CD4-positive, alpha-beta T cell treated with Interferon alpha-2 for 1 hour (primary cell): ENCODE results near the gene MEA1.

Experiments
- DNase-seq, 2 donors: peaks; one replicate each; pipeline ENCODE4 v3.0.0-alpha.2; 2020 to 2022

MEA1 gene

DNA sequence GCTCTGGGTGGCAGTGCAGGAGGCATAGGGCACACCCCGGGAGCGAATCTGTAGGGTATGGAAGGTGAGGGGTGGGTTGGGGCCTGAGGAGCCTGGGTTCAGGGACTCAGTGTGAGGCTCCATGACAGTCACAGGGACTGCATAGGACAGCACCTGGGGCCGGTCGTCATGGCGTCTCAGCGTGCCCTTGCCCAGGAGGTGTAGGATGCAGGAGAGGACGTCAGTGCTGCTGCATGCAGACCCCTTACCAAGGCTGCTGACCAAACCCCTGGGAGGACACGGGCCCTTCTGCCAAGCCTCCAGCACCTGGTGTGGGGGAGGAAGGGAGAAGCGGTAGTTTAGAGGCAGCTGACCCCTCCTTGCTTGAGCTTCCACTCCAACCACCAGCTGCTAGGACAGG, 24.0 kb upstream of the MEA1 start:
- DNase-seq: no peak

DNA sequence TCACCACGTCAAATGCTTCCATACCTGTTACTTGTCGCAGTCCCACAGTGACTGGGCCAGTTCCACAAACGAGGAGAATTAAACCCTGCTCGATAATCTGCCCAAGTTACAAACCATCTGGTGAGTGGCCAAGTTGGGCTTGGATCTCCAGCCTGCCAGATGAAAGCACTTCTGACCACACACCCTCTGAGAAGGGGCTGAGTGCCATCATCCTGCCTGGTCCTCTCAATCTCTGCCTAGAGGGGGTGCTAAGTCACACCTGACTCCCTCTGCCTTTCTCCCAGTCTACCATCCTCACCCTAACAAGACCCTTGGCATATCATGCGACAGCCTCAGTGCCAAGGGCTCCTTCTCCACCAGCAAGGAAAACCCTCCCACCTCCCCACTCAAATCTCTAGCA, 23.5 kb upstream of the MEA1 start:
- DNase-seq: no peak

GRCh38 chr6:43036712-43037111, 23.0 kb upstream of the MEA1 start:
- DNase-seq: no peak

DNA sequence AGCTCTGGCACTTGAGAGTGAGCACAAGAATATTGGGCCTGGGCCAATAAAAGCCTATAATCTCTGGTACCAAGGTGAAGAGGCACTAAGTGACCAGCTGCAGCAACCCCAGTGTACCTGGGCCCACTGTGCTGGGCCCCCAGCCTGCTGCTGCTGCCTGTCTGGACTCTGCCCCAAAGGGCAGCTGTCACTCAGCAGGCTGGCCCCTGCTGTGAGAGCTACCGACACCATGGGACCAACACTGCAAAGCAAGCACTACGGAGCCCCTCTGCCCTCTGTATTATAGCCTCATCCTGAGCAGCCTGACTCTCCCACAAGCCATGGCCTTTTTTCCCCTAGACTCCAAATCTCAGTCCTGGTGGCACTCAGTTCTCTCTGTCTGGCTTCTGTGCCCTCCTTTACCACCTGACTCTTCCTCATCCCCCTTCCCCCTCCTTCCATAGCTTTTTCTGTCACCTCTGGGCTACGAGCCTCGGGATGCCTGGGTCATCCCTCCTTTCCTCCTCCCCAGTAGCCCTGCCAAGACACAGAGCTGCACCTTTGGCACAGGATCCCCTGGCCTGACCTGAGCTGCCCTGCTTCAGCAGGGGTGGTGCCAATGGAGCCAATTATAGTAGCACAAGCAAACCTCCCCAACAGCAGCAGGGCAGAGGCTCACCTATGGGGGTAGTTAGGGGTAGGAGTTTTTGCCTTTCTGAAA, 21.9 kb upstream of the MEA1 start:
- no peak for DNase-seq

DNA sequence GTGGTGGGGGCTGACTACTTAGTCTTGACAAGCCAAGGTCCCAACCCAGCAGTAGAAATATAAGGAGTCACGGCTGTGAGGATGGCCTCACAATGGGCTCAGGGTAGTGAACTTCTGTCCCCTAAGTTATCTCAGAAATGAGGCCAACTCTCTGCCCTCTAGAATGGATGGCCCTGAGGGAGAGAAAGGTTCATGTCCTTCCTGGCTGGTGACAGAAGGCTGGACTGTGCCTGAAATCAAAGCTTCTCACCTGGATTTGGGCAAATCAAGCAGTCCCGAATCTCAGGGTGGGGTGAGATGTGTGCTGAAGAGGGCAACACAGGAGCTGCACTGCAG, 20.4 kb upstream of the MEA1 start:
- DNase-seq: no peak

DNA sequence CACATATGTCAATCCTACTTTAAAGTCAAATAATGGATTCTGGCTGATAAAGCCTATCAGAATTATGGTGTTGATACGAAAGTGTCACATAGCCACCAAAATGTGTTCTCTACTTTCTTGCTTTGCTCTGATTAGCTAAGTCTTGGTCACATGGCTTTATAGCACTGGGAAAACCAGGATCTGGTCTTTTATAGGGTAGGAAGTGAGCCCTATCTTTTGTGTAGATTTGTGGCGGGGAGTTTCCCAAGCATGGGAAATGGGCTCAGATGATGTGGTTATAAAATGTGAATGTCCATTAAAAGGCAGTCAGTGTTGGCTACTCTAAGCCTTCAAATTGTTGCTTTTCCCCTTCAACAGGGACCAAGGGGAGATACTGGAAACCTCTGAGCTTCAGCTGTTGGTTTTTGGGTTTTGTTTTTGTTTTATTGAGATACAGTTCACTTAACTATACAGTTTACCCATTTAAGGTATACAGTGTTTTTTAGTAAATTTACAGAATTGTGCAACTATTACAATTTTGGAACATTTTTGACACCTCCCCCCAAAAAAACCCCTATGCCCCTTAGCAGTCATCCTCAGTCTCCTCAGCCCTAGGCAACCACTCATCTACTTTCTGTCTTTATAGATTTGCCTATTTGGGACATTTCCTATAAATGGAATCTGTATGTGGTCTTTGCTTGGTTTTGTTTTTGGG, 19.9 kb upstream of the MEA1 start:
- no peak for DNase-seq

DNA sequence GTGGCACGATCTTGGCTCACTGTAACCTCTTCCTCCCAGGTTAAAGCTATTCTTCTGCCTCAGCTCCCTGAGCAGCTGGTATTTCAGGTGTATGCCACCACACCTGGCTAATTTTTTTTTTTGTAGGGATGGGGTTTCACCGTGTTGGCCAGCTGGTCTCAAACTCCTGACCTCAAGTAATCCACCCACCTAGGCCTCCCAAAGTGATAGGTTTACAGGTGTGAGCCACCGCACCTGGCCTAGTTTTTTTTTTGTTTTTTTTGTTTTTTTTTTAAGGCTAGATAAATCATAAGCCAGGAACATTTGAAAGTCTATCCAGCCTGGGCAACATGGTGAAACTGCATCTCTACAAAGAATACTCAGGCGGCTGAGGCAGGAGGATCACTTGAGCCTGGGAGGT, 18.6 kb upstream of the MEA1 start:
- no peak for DNase-seq

DNA sequence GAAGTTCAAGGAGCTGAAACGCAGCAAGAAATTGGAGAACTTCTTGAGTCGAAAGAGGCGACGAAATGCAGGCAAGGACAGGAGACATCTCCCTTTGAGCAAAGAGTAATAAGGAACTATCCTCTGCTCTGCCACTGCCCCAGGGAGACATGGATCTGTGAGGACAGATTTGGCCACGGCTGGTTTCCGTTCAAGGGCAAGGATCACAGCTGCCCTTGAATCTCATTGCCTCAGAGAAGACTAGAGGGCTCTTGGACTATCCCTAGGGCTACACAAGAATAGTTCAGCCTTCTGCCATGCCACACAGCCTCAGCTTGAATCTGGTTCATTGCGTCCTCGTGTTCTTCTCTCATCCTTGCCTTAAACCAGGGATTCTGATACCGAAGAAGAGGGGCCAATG, 15.4 kb upstream of the MEA1 start:
- DNase-seq: no peak

DNA sequence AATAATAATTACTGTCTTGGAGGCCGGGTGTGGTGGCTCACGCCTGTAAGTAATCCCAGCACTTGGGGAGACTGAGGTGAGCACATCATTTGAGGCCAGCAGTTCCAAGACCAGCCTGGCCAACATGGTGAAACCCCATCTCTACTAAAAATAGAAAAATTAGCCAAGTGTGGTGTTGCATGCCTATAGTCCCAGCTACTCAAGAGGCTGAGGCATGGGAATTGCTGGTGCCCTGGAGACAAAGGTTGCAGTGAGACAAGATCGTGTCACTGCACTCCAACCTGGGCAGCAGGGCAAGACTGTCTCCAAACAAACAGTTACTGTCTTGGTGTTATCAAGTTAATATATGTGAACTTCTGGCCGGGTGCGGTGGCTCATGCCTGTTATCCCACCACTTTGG, 12.6 kb upstream of the MEA1 start:
- no peak for DNase-seq

DNA sequence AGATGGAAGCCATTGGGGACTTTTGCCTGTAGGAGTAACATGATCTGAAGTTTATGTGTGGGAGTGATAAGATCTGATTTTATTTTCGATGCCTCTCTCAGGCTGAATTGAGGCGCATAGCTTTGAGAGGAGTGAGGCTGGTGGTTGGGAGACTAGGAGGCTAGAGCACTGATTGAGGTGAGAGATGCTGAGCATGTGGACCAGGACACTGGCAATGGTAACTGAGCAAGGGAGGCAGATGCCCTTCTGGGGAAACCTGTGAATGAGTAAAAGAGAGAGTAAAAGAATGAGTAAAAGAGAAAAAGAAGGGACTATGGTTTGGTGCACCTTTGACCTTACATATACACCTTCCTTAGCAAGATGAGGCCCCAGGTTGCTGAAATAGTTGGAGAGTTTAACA, 10.7 kb upstream of the MEA1 start:
- DNase-seq: no peak

GRCh38 chr6:43021270-43022047, 7.7 kb upstream of the MEA1 start, which contains the start of gene RRP36:
Gene RRP36 (plus strand): TSS chr6:43021623. CDS start chr6:43021655, 32 bp downstream.
- DNase-seq: peak; percentile 43 to 70

- DNase-seq: no peak
These were observed 7.1 kb upstream of the MEA1 start for GRCh38 chr6:43020847-43021246.

GRCh38 chr6:43020052-43020705, 6.4 kb upstream of the MEA1 start:
- no peak for DNase-seq

DNA sequence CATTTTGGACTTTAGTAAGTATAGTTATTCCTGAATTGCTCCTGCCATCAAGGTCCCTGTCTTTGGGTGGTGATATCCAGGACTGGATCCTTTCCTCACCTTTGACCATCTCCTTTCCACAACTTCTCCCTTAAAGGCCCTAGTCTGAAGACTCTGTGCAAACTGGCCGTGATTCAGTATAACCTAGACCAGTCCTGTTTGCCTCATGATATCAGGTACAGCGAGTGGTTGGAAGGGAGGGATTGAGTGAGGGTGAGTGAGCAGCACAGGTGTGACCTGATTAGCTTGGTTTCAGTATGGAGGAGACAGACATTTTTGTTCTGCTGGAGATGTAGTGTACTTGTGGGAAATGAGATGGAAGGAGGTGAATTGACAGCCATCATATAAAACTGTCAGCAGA, 5.4 kb upstream of the MEA1 start:
- no peak for DNase-seq

DNA sequence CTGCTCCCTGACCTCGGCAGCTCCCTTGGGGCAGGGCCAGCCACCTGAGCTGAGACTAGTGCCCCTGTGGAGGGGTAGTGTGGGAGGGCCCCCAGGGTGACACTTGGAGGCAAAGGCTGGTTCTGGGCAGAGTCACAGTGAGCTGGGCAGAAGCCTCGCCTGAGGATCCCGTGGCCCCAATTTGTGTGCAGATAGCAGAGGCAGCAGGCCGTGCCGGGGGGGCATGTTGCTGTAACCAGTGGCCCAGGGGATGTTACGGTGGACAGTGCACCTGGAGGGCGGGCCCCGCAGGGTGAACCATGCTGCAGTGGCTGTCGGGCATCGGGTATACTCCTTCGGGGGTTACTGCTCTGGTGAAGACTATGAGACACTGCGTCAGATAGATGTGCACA, 3.2 kb upstream of the MEA1 start:
- DNase-seq: no peak

GRCh38 chr6:43016176-43016942, 2.6 kb upstream of the MEA1 start:
- DNase-seq: no peak

GRCh38 chr6:43014434-43014909, 726 bp upstream of the MEA1 start:
- DNase-seq: no peak

GRCh38 chr6:43013097-43013842, 476 bp downstream of the MEA1 start:
- DNase-seq: no peak

- DNase-seq: no peak
These were observed 1.4 kb downstream of the MEA1 start for GRCh38 chr6:43012364-43012763.

DNA sequence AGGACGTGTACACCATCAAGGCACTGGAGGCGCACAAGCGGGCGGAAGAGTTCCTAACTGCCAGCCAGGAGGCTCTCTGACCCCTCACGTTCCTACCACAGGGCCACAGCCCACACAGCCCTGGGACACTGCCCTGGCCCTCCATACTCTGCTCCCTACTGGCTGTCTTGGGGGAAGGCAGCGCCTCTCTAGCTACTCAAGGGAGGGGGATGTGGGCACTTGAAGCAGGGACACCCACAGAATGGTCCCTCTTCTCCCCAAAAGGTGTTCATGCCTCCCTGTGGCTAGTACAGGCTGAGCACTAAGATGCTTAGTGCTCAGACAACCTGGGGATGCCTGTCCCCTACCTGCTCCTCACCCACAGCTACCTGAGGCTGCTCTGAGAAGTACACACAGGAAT, 2.5 kb downstream of the MEA1 start:
- no peak for DNase-seq

- DNase-seq: peak; percentile 22 to 48
These were observed 4.6 kb downstream of the MEA1 start for GRCh38 chr6:43009124-43009523.

GRCh38 chr6:43007126-43007525, 6.6 kb downstream of the MEA1 start:
- DNase-seq: no peak
